Measurements from ENCODE around the gene CRACDL. TPM values are rescaled to one million over a fixed set of nuclear protein-coding genes. Genes with fewer than 3 reads are reported as not detected.

CRACDL gene
- total RNA-seq, 5 donors from 2014 or later (not counting 1 experiment from before 2014, with no cell fraction given): 0.23 to 2.0 (median 1.7) TPM

DNA sequence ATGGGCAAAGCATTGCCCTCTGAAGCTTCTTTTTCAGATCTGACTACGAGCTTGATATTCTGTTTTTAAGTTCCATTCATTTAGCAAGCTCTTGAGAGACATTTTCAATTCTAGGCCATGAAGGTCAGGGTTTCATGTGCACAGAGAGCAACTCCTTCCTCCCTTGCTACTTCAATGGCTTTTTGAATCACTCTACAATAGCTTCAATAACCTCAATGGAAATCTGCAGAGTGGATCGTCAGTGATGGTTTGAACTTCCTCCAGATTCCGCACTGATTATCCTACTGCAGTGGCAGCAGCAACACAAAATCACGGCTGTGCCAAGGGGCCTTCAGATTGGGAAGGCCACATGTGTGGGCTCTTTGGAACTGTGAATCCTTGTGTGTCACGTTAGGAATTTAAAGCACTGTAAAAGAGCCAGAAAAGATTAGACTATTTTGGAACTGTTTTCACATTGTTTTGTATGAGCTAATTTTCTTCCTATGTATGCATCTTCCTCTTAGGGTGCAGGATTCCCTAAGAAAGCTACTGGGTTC lies 116.7 kb downstream of the CRACDL start:
- H3K27me3 ChIP-seq (replicated peaks in 1 of 2; ENCODE audit: control insufficient read depth in 2 of 2, extremely low read depth in 1 of 2, insufficient read depth in 2 of 2, low read length in 1 of 2): peaks cover 0 to 3% of the 10 kb centered on the region in 2 experiments
- H3K27ac ChIP-seq (ENCODE audit: low read length): no peak overlapping the region
- no peak for DNase-seq
- H3K4me3 ChIP-seq (ENCODE audit: control insufficient read depth in 1 of 2, extremely low read depth in 1 of 2, low read length in 1 of 2): no peak overlapping the region
- no peaks in the 10 kb centered on the region for H3K36me3 Mint-ChIP-seq
- H3K4me1 Mint-ChIP-seq: peaks cover 19 to 23% (median 20%) of the 10 kb centered on the region in 3 donors
- peaks cover 0 to 5% of the 10 kb centered on the region in 2 donors for H3K27me3 Mint-ChIP-seq
- H3K27ac Mint-ChIP-seq: no peak overlapping the region
- no peaks in the 10 kb centered on the region for H3K9me3 Mint-ChIP-seq
- ChIA-PET CTCF (interaction anchor here in 1 of 2 donors (0.7 kb wide), 1 partner anchor 8 kb away, joined by 5 read pairs; no protein-coding TSS in a partner anchor), POLR2A (interaction anchor here (0.6 to 0.7 kb wide), 2 partner anchors 251 to 621 kb away, joined by 3 to 7 read pairs; no protein-coding TSS in a partner anchor)
- WGBS (ENCODE audit: insufficient coverage): 96% methylated on average over 3 of the region's 5 CpGs
- H3K4me3 Mint-ChIP-seq: no peak overlapping the region
- H3K4me1 ChIP-seq (ENCODE audit: control insufficient read depth in 1 of 2, extremely low read depth in 1 of 2, insufficient read depth in 2 of 2, low read length in 2 of 2): peaks cover under 1 to 9% of the 10 kb centered on the region in 2 experiments
- H3K9me3 ChIP-seq: no peaks in the 10 kb centered on the region
- H3K36me3 ChIP-seq (ENCODE audit: control insufficient read depth in 2 of 2, extremely low read depth in 1 of 2, insufficient read depth in 1 of 2, low read length in 1 of 2): no peaks in the 10 kb centered on the region
- no peak for ATAC-seq (replicated peaks in 1 of 4)

DNA sequence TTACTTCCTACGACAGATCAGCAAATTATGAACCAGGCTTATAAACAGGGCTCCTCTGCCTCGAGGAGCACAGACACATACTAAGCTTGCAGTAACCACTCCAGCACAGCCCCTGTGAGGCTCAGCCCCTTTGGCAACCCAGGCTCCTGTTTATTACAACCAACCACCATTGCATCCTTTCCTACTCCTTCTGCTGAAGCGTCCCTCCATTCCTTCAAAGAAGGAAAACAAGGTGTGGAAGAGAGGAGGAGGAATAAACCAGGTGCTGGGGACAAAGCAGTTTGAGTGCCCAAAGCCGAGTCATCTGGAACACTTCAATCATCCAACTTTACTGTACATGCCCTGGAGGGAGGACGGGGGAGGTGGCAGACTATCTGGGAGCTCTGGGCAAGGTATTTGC lies 117.9 kb downstream of the CRACDL start:
- no peaks in the 10 kb centered on the region for H3K36me3 Mint-ChIP-seq
- H3K27me3 Mint-ChIP-seq: peaks cover 0 to 5% of the 10 kb centered on the region in 2 donors
- Histone ChIP-seq H3K4me3 (ENCODE audit: control insufficient read depth in 1 of 2, extremely low read depth in 1 of 2, low read length in 1 of 2) (no peak overlapping the region), H3K36me3 (ENCODE audit: control insufficient read depth in 2 of 2, extremely low read depth in 1 of 2, insufficient read depth in 1 of 2, low read length in 1 of 2) (no peaks in the 10 kb centered on the region), H3K27me3 (replicated peaks in 1 of 2; ENCODE audit: control insufficient read depth in 2 of 2, extremely low read depth in 1 of 2, insufficient read depth in 2 of 2, low read length in 1 of 2) (peaks cover 0 to 3% of the 10 kb centered on the region in 2 experiments), H3K9me3 (no peaks in the 10 kb centered on the region), H3K4me1 (ENCODE audit: control insufficient read depth in 1 of 2, extremely low read depth in 1 of 2, insufficient read depth in 2 of 2, low read length in 2 of 2) (peaks cover 0 to 9% of the 10 kb centered on the region in 2 experiments), H3K27ac (ENCODE audit: low read length) (no peak overlapping the region)
- no peaks in the 10 kb centered on the region for H3K9me3 Mint-ChIP-seq
- no peak for DNase-seq
- no peak for ATAC-seq (replicated peaks in 1 of 4)
- H3K27ac Mint-ChIP-seq: no peak overlapping the region
- H3K4me3 Mint-ChIP-seq: no peak overlapping the region
- ChIA-PET POLR2A (no interaction called here), CTCF (no interaction called here)
- H3K4me1 Mint-ChIP-seq: peaks cover 9 to 13% (median 10%) of the 10 kb centered on the region in 3 donors
- 73% methylated on average over 2 of the region's 5 CpGs for WGBS (ENCODE audit: insufficient coverage)

DNA sequence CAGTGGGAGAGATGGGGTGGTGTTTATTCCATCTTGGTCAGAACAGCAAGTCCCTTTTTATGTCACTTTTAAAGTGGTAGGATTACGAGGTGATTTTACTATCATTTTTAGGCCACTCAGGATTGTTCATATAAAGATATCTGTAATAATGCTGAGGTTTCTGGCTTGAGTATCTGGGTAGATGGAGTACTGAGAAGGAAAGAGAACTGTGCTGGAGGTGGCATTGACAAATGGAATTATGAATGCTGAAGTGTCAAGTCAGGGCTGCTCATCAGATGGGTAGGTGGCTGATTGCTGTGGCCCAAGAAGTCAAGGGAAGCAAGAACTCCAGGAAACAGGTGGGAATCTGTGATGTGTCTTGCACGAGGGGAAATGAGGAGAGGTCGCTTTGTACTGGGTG lies 119.7 kb downstream of the CRACDL start:
- Mint-ChIP-seq H3K27me3 (peaks cover 0 to 8% of the 10 kb centered on the region in 2 donors), H3K27ac (no peak overlapping the region), H3K36me3 (no peaks in the 10 kb centered on the region), H3K4me3 (no peak overlapping the region), H3K9me3 (no peaks in the 10 kb centered on the region), H3K4me1 (peaks cover 7 to 11% (median 10%) of the 10 kb centered on the region in 3 donors)
- WGBS (ENCODE audit: insufficient coverage): 73% methylated on average over 3 of the region's 3 CpGs
- H3K9me3 ChIP-seq: no peaks in the 10 kb centered on the region
- H3K36me3 ChIP-seq (ENCODE audit: control insufficient read depth in 2 of 2, extremely low read depth in 1 of 2, insufficient read depth in 1 of 2, low read length in 1 of 2): no peaks in the 10 kb centered on the region
- ATAC-seq (replicated peaks in 1 of 4) (no peak), DNase-seq (no peak)
- H3K4me3 ChIP-seq (ENCODE audit: control insufficient read depth in 1 of 2, extremely low read depth in 1 of 2, low read length in 1 of 2): no peak overlapping the region
- peaks cover 0 to 3% of the 10 kb centered on the region in 2 experiments for H3K27me3 ChIP-seq (replicated peaks in 1 of 2; ENCODE audit: control insufficient read depth in 2 of 2, extremely low read depth in 1 of 2, insufficient read depth in 2 of 2, low read length in 1 of 2)
- no peak overlapping the region for H3K27ac ChIP-seq (ENCODE audit: low read length)
- no peaks in the 10 kb centered on the region for H3K4me1 ChIP-seq (ENCODE audit: control insufficient read depth in 1 of 2, extremely low read depth in 1 of 2, insufficient read depth in 2 of 2, low read length in 2 of 2)
- POLR2A ChIA-PET: no interaction called here
- CTCF ChIA-PET: no interaction called here

DNA sequence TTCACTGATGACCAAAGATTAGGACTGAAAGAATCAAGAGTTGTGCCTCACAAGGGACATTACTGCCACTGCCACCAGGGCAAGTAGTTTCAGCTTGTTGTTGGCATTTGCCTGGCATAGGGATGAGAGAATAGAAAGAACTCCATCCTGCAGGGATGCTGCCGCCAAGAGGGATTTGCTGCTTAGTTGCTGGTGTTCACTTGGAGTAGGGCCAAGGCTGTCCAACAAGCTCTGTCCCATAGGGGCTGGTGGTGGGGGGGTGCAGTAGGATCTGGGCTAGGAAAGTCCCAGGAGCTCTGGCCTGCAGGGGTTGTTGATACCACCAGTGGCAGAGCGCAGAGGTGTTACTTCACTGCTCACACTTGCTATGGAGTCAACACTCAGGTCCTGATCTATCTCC lies 120.2 kb downstream of the CRACDL start:
- POLR2A ChIA-PET: no interaction called here
- H3K9me3 ChIP-seq: no peaks in the 10 kb centered on the region
- ATAC-seq (replicated peaks in 1 of 4): no peak
- WGBS (ENCODE audit: insufficient coverage): 100% methylated on average over 1 of the region's 2 CpGs
- H3K36me3 ChIP-seq (ENCODE audit: control insufficient read depth in 2 of 2, extremely low read depth in 1 of 2, insufficient read depth in 1 of 2, low read length in 1 of 2): no peaks in the 10 kb centered on the region
- peaks cover 4 to 10% (median 8%) of the 10 kb centered on the region in 3 donors for H3K4me1 Mint-ChIP-seq
- H3K4me3 ChIP-seq (ENCODE audit: control insufficient read depth in 1 of 2, extremely low read depth in 1 of 2, low read length in 1 of 2): no peak overlapping the region
- H3K27me3 Mint-ChIP-seq: peaks cover 0 to 8% of the 10 kb centered on the region in 2 donors
- no peak overlapping the region for H3K27ac Mint-ChIP-seq
- H3K27ac ChIP-seq (ENCODE audit: low read length): no peak overlapping the region
- peaks cover 0 to 3% of the 10 kb centered on the region in 2 experiments for H3K27me3 ChIP-seq (replicated peaks in 1 of 2; ENCODE audit: control insufficient read depth in 2 of 2, extremely low read depth in 1 of 2, insufficient read depth in 2 of 2, low read length in 1 of 2)
- no peaks in the 10 kb centered on the region for H3K36me3 Mint-ChIP-seq
- H3K9me3 Mint-ChIP-seq: no peaks in the 10 kb centered on the region
- H3K4me3 Mint-ChIP-seq: no peak overlapping the region
- H3K4me1 ChIP-seq (ENCODE audit: control insufficient read depth in 1 of 2, extremely low read depth in 1 of 2, insufficient read depth in 2 of 2, low read length in 2 of 2): no peaks in the 10 kb centered on the region
- CTCF ChIA-PET: no interaction called here
- peak in 1 of 35 experiments; percentile 10 for DNase-seq

- ChIA-PET POLR2A (no interaction called here), CTCF (no interaction called here)
- Histone ChIP-seq H3K27ac (ENCODE audit: low read length) (no peak overlapping the region), H3K9me3 (no peaks in the 10 kb centered on the region), H3K4me1 (ENCODE audit: control insufficient read depth in 1 of 2, extremely low read depth in 1 of 2, insufficient read depth in 2 of 2, low read length in 2 of 2) (peaks cover 0 to 11% of the 10 kb centered on the region in 2 experiments), H3K4me3 (ENCODE audit: control insufficient read depth in 1 of 2, extremely low read depth in 1 of 2, low read length in 1 of 2) (no peak overlapping the region), H3K27me3 (replicated peaks in 1 of 2; ENCODE audit: control insufficient read depth in 2 of 2, extremely low read depth in 1 of 2, insufficient read depth in 2 of 2, low read length in 1 of 2) (peaks cover 0 to 6% of the 10 kb centered on the region in 2 experiments), H3K36me3 (ENCODE audit: control insufficient read depth in 2 of 2, extremely low read depth in 1 of 2, insufficient read depth in 1 of 2, low read length in 1 of 2) (no peaks in the 10 kb centered on the region)
- peaks cover 14 to 16% (median 16%) of the 10 kb centered on the region in 3 donors for H3K4me1 Mint-ChIP-seq
- H3K4me3 Mint-ChIP-seq: no peak overlapping the region
- DNase-seq: no peak
- H3K27ac Mint-ChIP-seq: no peak overlapping the region
- no peaks in the 10 kb centered on the region for H3K36me3 Mint-ChIP-seq
- H3K27me3 Mint-ChIP-seq: peaks cover 0 to 8% of the 10 kb centered on the region in 2 donors
- H3K9me3 Mint-ChIP-seq: no peaks in the 10 kb centered on the region
- WGBS (ENCODE audit: insufficient coverage): no CpG with 5 or more reads among the region's 2 CpGs
- no peak for ATAC-seq (replicated peaks in 1 of 4)
Measured at GRCh38 chr2:98811766-98812165, 124.3 kb downstream of the CRACDL start.

DNA sequence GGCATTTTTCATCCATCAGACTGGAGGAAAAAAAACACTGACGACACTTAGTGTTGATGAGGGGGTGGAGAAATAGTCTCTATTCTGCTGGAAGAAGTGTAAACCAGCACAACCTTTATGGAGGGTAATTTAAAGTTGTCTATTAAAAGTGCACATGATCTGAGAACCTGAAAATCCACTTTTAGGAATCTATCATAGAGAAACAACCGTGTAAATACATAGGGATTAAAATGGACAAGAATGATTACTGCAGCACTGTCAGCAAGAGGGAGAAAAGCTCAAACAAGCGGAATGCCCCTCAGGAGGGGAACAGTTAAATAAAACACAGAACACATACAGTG lies 125.5 kb downstream of the CRACDL start:
- Mint-ChIP-seq H3K27me3 (peaks cover 0 to 7% of the 10 kb centered on the region in 2 donors), H3K27ac (no peak overlapping the region), H3K4me1 (peaks cover 10 to 18% (median 17%) of the 10 kb centered on the region in 3 donors), H3K9me3 (no peaks in the 10 kb centered on the region), H3K36me3 (no peaks in the 10 kb centered on the region), H3K4me3 (no peak overlapping the region)
- DNase-seq (no peak), ATAC-seq (replicated peaks in 1 of 4) (no peak)
- Histone ChIP-seq H3K4me3 (ENCODE audit: control insufficient read depth in 1 of 2, extremely low read depth in 1 of 2, low read length in 1 of 2) (no peak overlapping the region), H3K36me3 (ENCODE audit: control insufficient read depth in 2 of 2, extremely low read depth in 1 of 2, insufficient read depth in 1 of 2, low read length in 1 of 2) (no peaks in the 10 kb centered on the region), H3K9me3 (no peaks in the 10 kb centered on the region), H3K27me3 (replicated peaks in 1 of 2; ENCODE audit: control insufficient read depth in 2 of 2, extremely low read depth in 1 of 2, insufficient read depth in 2 of 2, low read length in 1 of 2) (peaks cover 0 to 5% of the 10 kb centered on the region in 2 experiments), H3K4me1 (ENCODE audit: control insufficient read depth in 1 of 2, extremely low read depth in 1 of 2, insufficient read depth in 2 of 2, low read length in 2 of 2) (peaks cover 0 to 11% of the 10 kb centered on the region in 2 experiments), H3K27ac (ENCODE audit: low read length) (no peak overlapping the region)
- WGBS (ENCODE audit: insufficient coverage): no CpG with 5 or more reads among the region's 3 CpGs
- POLR2A ChIA-PET: interaction anchor here in 1 of 2 donors (0.6 kb wide), 1 partner anchor 138 kb away, joined by 3 read pairs; no protein-coding TSS in a partner anchor
- CTCF ChIA-PET: interaction anchor here in 1 of 2 donors (0.6 kb wide), 1 partner anchor 9 kb away, joined by 5 read pairs; no protein-coding TSS in a partner anchor

Data from T-cell (primary cell).